ENCODE results near the gene PSME3IP1.

DNA sequence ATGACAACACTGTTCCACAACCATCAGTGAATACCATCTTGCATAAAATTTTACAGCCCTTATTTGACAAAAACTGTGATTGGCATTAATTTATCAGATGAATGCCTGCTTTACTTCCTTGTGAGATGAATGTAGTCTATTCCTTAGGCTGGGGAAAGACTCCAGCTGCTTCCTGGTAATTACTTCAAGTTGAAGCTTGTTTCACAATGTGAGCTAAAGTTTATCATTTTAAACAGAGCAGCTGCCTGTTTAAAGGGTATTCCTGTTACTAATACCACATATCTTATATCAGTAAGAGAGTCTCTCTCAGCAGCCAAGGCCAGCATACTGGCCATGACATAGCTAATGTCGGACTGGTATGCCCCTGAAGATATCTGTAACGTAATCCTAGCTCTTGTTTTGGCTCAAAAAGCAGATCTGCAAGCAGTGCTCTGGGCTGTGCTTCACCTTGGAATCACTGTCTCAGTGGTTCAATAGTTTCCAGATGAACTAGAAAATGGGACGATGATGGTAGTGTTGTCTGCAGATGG is 46.0 kb upstream of the PSME3IP1 start:
- no peak for TF ChIP-seq REST (IDR thresholded peaks at IDR 0.05; ENCODE audit: insufficient read depth in 1 of 2, low read depth in 2 of 2, low read length in 2 of 2)
- TF ChIP-seq POLR2AphosphoS5 (IDR thresholded peaks at IDR 0.05; ENCODE audit: low read depth, low read length): no peak
- TF ChIP-seq TAF1 (IDR thresholded peaks at IDR 0.05; ENCODE audit: borderline replicate concordance, insufficient read depth, low read length): no peak
- TF ChIP-seq SIN3A (IDR thresholded peaks at IDR 0.05; ENCODE audit: borderline replicate concordance, insufficient read depth, low read length): no peak

All from PFSK-1 (cell line).